ENCODE data around the gene EIF4E2.

The EIF4E2 gene

DNA sequence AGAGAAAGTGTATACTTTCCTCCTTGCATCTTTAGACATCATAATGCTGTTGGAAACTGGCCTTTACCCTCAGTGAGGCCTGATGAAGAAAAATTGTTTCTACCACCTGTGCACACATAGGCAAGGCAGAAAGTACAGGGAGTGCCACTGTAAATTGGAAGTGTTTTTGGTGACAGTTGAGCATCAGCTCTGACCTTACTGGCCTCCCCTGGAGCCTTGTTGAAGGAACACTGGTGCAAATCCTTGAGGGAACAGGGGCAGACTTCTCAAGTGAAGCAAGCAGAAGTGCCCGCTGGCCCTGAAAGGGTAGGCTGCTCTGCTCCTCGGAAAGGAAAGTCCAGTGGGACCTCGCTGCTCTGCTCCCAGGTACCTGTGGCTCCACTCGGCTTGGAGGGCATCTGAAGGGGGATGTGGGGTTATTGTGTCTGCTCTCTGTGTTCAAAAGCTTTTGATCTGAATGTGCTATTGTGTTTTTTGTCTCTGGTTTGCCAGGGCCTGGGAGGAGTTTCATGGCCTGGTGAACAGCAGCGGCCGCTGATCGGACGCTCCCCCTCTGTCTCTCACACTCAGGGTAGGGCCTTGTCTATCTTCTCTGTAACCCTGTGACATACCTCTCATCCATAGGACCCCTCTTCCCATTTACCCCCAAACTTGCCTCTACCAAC lies 23.4 kb downstream of the EIF4E2 start:
- DNase-seq (ENCODE audit: low read depth, low spot score) = no peak

GRCh38 chr2:232574674-232575403 lies 24.4 kb downstream of the EIF4E2 start:
- H3K36me3 ChIP-seq (ENCODE audit: insufficient read depth, low read length) = peaks cover 13% of the 10 kb centered on the region
- TF ChIP-seq POLR2AphosphoS5 (IDR thresholded peaks at IDR 0.05; ENCODE audit: borderline replicate concordance, low read depth, low read length) = no peak
- no peak for TF ChIP-seq FOXP2 (optimal IDR thresholded peaks at IDR 0.05; ENCODE audit: control extremely low read depth, extremely low read length, insufficient read depth)
- TF ChIP-seq EZH2 (IDR thresholded peaks at IDR 0.05) = no peak
- no peak overlapping the region for H3K27ac ChIP-seq
- H3K4me3 ChIP-seq = no peak overlapping the region
- H3K9ac ChIP-seq (ENCODE audit: insufficient read length) = no peak overlapping the region
- no peaks in the 10 kb centered on the region for H3K9me3 ChIP-seq (ENCODE audit: low read depth, low read length)
- no peak for DNase-seq (ENCODE audit: low read depth, low spot score)

More for the DNA sequence above, 23.4 kb downstream of the EIF4E2 start:
- no peak overlapping the region for H3K9ac ChIP-seq (ENCODE audit: insufficient read length)
- no peak overlapping the region for H3K27ac ChIP-seq
- H3K36me3 ChIP-seq (ENCODE audit: insufficient read depth, low read length) = peaks cover 22% of the 10 kb centered on the region
- TF ChIP-seq POLR2AphosphoS5 (IDR thresholded peaks at IDR 0.05; ENCODE audit: borderline replicate concordance, low read depth, low read length) = no peak
- TF ChIP-seq FOXP2 (optimal IDR thresholded peaks at IDR 0.05; ENCODE audit: control extremely low read depth, extremely low read length, insufficient read depth) = no peak
- no peak for TF ChIP-seq EZH2 (IDR thresholded peaks at IDR 0.05)
- H3K4me3 ChIP-seq = no peak overlapping the region
- no peaks in the 10 kb centered on the region for H3K9me3 ChIP-seq (ENCODE audit: low read depth, low read length)

DNA sequence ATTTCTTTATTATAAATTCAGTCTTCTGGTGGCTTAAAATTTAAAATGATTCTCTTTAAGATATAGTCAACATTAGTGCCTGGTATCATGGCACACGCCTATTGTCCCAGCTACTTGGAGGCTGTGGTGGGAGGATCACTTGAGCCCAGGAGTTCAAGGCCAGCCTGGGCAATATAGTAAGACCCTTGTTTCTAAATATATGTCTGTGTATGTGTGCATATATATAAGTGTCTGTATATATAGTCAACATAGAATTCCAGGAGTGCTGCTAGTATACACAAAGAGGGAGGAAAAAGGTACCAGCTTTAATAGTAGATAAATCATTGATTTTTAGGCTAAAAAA lies 24.9 kb downstream of the EIF4E2 start:
- no peak for TF ChIP-seq EZH2 (IDR thresholded peaks at IDR 0.05)
- no peak for TF ChIP-seq POLR2AphosphoS5 (IDR thresholded peaks at IDR 0.05; ENCODE audit: borderline replicate concordance, low read depth, low read length)
- no peak for TF ChIP-seq FOXP2 (optimal IDR thresholded peaks at IDR 0.05; ENCODE audit: control extremely low read depth, extremely low read length, insufficient read depth)
- Histone ChIP-seq H3K4me3 (no peak overlapping the region), H3K9ac (ENCODE audit: insufficient read length) (no peak overlapping the region), H3K9me3 (ENCODE audit: low read depth, low read length) (no peaks in the 10 kb centered on the region), H3K36me3 (ENCODE audit: insufficient read depth, low read length) (peaks cover 9% of the 10 kb centered on the region), H3K27ac (no peak overlapping the region)
- no peak for DNase-seq (ENCODE audit: low read depth, low spot score)

DNA sequence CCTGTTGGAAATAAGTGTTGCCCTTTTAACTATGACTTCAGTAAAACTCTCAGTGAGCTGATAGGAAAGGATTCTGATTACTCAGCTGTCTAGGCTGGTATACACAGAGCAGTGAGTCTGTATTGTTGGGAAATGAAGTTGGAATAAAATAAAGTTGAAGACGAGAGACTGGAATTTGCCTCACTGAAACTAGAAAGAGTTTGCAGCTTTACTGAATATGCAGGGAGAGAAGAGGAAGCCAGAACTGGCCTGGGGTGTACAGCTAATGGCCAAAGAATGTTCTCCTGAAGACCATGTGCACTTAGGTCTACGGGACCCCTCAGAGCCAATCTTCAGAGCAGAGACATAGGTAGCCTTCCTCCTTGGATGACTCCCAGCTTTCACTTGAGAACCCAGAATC lies 26.5 kb downstream of the EIF4E2 start:
- DNase-seq (ENCODE audit: low read depth, low spot score) = no peak
- no peak overlapping the region for H3K27ac ChIP-seq
- peaks cover 13% of the 10 kb centered on the region for H3K36me3 ChIP-seq (ENCODE audit: insufficient read depth, low read length)
- no peaks in the 10 kb centered on the region for H3K9me3 ChIP-seq (ENCODE audit: low read depth, low read length)
- H3K9ac ChIP-seq (ENCODE audit: insufficient read length) = no peak overlapping the region
- TF ChIP-seq EZH2 (IDR thresholded peaks at IDR 0.05) = no peak
- no peak for TF ChIP-seq FOXP2 (optimal IDR thresholded peaks at IDR 0.05; ENCODE audit: control extremely low read depth, extremely low read length, insufficient read depth)
- no peak for TF ChIP-seq POLR2AphosphoS5 (IDR thresholded peaks at IDR 0.05; ENCODE audit: borderline replicate concordance, low read depth, low read length)
- H3K4me3 ChIP-seq = no peak overlapping the region

- no peaks in the 10 kb centered on the region for H3K9me3 ChIP-seq (ENCODE audit: low read depth, low read length)
- H3K27ac ChIP-seq = no peak overlapping the region
- H3K36me3 ChIP-seq (ENCODE audit: insufficient read depth, low read length) = peaks cover 11% of the 10 kb centered on the region
- no peak overlapping the region for H3K4me3 ChIP-seq
- no peak overlapping the region for H3K9ac ChIP-seq (ENCODE audit: insufficient read length)
- no peak for TF ChIP-seq FOXP2 (optimal IDR thresholded peaks at IDR 0.05; ENCODE audit: control extremely low read depth, extremely low read length, insufficient read depth)
- no peak for TF ChIP-seq EZH2 (IDR thresholded peaks at IDR 0.05)
- TF ChIP-seq POLR2AphosphoS5 (IDR thresholded peaks at IDR 0.05; ENCODE audit: borderline replicate concordance, low read depth, low read length) = no peak
- DNase-seq (ENCODE audit: low read depth, low spot score) = no peak
These were observed 27.4 kb downstream of the EIF4E2 start for GRCh38 chr2:232577841-232578240.

DNA sequence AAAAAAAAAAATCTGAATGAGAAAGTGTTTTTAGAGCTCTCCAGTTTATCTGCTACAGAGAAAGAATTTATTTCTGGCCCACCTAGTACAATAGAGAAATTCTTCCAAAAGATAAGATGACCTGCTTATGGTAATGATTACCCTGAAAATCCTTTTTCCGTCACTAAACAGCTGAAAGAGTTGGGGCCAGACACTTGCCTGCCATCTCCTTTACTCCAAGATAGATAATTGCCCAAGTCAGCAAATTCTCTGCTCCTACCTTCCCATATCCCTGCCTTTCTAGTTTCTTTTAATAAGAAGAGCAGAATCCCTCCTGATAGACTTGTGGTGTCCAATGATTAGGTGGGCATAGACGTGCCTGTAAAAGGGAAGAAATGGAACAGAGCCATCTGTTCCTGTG lies 28.1 kb downstream of the EIF4E2 start:
- no peak overlapping the region for H3K4me3 ChIP-seq
- no peaks in the 10 kb centered on the region for H3K9me3 ChIP-seq (ENCODE audit: low read depth, low read length)
- no peak for DNase-seq (ENCODE audit: low read depth, low spot score)
- no peak overlapping the region for H3K27ac ChIP-seq
- peaks cover 10% of the 10 kb centered on the region for H3K36me3 ChIP-seq (ENCODE audit: insufficient read depth, low read length)
- no peak overlapping the region for H3K9ac ChIP-seq (ENCODE audit: insufficient read length)
- no peak for TF ChIP-seq POLR2AphosphoS5 (IDR thresholded peaks at IDR 0.05; ENCODE audit: borderline replicate concordance, low read depth, low read length)
- no peak for TF ChIP-seq FOXP2 (optimal IDR thresholded peaks at IDR 0.05; ENCODE audit: control extremely low read depth, extremely low read length, insufficient read depth)
- no peak for TF ChIP-seq EZH2 (IDR thresholded peaks at IDR 0.05)

DNA sequence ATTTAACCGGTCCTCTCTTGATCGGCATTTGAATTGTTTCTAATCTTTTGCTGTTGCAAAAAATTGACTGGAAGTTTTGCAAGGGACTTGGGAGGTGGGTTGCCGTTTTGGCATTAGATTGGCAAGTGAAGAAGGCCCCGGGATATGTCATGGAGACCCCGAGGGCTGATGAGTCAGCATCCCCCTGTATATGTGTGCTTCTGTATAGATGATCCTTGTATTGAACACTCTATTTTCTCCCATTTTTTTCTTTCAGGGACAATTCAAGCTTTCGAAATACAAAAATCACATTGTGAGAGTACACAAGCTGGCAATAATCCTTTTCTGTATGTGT lies 30.1 kb downstream of the EIF4E2 start:
- no peak for TF ChIP-seq FOXP2 (optimal IDR thresholded peaks at IDR 0.05; ENCODE audit: control extremely low read depth, extremely low read length, insufficient read depth)
- no peak for TF ChIP-seq EZH2 (IDR thresholded peaks at IDR 0.05)
- no peak for TF ChIP-seq POLR2AphosphoS5 (IDR thresholded peaks at IDR 0.05; ENCODE audit: borderline replicate concordance, low read depth, low read length)
- Histone ChIP-seq H3K4me3 (no peak overlapping the region), H3K9me3 (ENCODE audit: low read depth, low read length) (no peaks in the 10 kb centered on the region), H3K36me3 (ENCODE audit: insufficient read depth, low read length) (peaks cover 4% of the 10 kb centered on the region), H3K9ac (ENCODE audit: insufficient read length) (no peak overlapping the region), H3K27ac (no peak overlapping the region)
- DNase-seq (ENCODE audit: low read depth, low spot score) = no peak

DNA sequence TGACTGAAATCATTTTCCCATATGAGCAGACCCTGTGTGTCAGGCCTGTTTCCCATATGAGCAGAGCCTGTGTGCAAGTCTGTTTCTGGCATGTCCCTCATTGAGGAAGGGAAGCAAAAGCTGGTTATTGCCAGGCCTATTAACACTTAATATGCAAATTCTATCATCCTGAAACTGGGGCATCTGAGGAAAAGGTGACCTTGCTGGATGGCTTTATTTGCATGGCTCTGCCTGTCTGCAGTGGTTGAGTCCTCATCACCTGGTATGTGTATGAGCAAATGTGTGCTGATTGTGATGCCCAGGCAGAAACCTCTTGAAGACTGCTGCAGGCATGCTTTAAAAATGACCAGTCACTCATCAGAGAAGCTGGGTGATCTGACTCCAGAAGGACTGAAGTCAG lies 31.2 kb downstream of the EIF4E2 start:
- no peak for TF ChIP-seq EZH2 (IDR thresholded peaks at IDR 0.05)
- no peak for TF ChIP-seq POLR2AphosphoS5 (IDR thresholded peaks at IDR 0.05; ENCODE audit: borderline replicate concordance, low read depth, low read length)
- Histone ChIP-seq H3K27ac (no peak overlapping the region), H3K9me3 (ENCODE audit: low read depth, low read length) (no peaks in the 10 kb centered on the region), H3K4me3 (no peak overlapping the region), H3K9ac (ENCODE audit: insufficient read length) (no peak overlapping the region), H3K36me3 (ENCODE audit: insufficient read depth, low read length) (peaks cover 4% of the 10 kb centered on the region)
- DNase-seq (ENCODE audit: low read depth, low spot score) = no peak

Data from SK-N-MC (cell line).